Stomach smooth muscle (tissue), 2 donors: Measurements from ENCODE around the gene MPV17.
"Not testable (repeated sequence)": the region's sequence is repeated elsewhere in the genome, so short reads cannot be mapped to it uniquely, and the experiment has no call there.

Source experiments
- H3K27ac ChIP-seq: one replicate; pipeline ENCODE4 v1.7.0; 2013; ENCODE audit warnings: mild to moderate bottlenecking, low read length, inconsistent platforms
- H3K27me3 ChIP-seq, 2 donors: one replicate each; pipeline ENCODE4 v1.7.0; 2013; ENCODE audit warnings: low read length in 2 of 2; ENCODE audit not compliant: insufficient read depth in 2 of 2, control insufficient read depth in 1 of 2
- H3K36me3 ChIP-seq, 2 donors: one replicate each; pipeline ENCODE4 v1.7.0; 2013; ENCODE audit warnings: low read length in 2 of 2; ENCODE audit not compliant: control insufficient read depth in 2 of 2, insufficient read depth in 2 of 2
- H3K4me1 ChIP-seq: one replicate; pipeline ENCODE4 v1.7.0; 2013; ENCODE audit warnings: low read length; ENCODE audit not compliant: control insufficient read depth, insufficient read depth
- H3K4me3 ChIP-seq, 2 donors: one replicate each; pipeline ENCODE4 v1.7.0; 2013; ENCODE audit warnings: low read length in 2 of 2
- H3K9ac ChIP-seq, 2 donors: one replicate each; pipeline ENCODE4 v1.7.0; 2013; ENCODE audit warnings: low read length in 2 of 2, mild to moderate bottlenecking in 1 of 2
- H3K9me3 ChIP-seq, 2 donors: one replicate each; pipeline ENCODE4 v1.7.0; 2013; ENCODE audit warnings: low read length in 2 of 2; ENCODE audit not compliant: control insufficient read depth in 2 of 2
- donor health status: healthy.
- donor health status: Pancreatic carcinoma.

MPV17 gene

GRCh38 chr2:27275211-27276150 is 47.4 kb downstream of the MPV17 start, which contains the start of gene DNAJC5G:
TSS of gene DNAJC5G (plus strand) at chr2:27275433. CDS start at chr2:27276729, 1,296 bp downstream.
- H3K9me3 ChIP-seq = no peaks in the 10 kb centered on the region
- no peak within 1 kb of the TSS for H3K9ac ChIP-seq
- peaks cover 10 to 19% of the 10 kb centered on the region in 2 donors for H3K27me3 ChIP-seq
- H3K27ac ChIP-seq = no peak within 1 kb of the TSS
- H3K4me1 ChIP-seq = no peaks in the 10 kb centered on the region
- no peaks in the 10 kb centered on the region for H3K36me3 ChIP-seq
- no peak within 1 kb of the TSS for H3K4me3 ChIP-seq

DNA sequence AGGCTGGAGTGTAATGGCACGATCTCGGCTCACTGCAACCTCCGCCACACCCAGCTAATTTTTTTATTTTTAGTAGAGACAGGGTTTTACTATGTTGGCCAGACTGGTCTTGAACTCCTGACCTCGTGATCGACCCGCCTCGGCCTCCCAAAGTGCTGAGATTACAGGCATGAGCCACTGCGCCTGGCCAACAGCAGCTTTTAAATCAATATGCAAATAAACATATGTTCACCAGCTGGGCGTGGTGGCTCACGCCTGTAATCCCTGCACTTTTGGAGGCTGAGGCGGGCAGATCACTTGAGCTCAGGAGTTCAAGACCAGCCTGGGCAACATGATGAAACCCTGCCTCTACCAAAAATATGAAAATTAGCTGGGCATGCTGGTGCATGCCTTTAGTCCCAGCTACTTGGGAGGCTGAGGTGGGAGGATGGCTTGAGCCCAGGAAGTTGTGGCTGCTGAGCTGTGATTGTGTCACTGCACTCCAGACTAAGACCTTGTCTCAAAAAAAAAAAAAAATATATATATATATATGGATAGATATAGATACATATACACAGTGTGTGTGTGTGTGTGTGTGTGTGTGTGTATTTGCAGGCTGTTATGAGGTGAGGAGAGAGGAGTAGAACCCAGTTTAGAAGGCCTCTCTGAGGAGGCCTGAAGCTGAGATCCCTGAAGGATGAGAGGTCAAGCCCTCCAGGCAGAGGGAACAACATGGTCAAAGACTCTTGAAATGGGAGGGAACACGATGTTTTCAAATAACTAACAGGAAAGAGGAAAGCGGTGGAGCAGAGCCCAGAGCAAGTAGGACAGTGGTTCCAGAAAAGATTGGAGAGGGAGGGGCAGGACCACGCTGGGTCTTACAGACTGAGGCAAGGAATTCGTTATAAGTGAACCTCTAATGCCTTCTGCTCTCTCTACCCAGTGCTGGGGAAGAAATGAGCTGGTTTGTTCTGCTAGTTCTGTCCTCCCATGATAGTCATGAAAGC is 50.1 kb downstream of the MPV17 start:
- H3K36me3 ChIP-seq, H3K27ac ChIP-seq, H3K4me3 ChIP-seq, H3K9me3 ChIP-seq, H3K4me1 ChIP-seq, H3K9ac ChIP-seq: not testable (repeated sequence)
- H3K27me3 ChIP-seq = peaks cover 14 to 21% of the 10 kb centered on the region in 2 donors

DNA sequence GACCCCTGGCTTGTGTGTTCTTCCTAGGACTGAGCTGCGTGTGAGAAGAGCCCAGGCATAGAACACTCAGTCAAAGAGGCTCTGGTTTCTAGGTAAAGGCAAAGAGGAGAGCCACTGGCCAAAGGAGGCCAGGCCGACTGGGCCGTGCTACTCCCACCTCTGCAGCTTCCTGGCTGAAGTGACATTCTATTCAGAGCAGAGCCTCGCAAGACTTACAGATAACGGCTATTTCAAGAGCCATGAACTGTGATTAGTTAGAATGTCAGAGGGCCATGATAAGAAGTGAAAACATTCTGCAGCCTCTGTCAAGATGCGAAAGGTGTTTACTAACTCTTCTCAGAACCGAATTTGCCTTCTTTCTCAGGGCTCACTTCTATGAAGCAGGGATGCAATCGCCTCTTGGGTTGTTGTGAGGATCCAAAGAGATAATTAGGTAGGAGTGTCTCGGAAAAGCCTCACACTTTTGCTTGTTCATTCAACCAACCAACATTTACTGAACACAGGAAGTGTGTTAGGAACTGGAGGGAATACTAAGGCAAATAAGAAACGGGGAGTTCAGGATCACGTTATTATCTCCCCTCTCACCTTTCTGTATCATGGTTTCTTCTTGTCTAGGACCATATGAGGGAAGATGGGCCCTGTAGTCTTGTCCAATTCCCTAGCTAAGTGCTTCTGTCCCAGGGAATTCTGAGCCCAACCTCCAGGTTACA is 51.1 kb downstream of the MPV17 start:
- peaks cover 21 to 28% of the 10 kb centered on the region in 2 donors for H3K27me3 ChIP-seq
- no peak overlapping the region for H3K27ac ChIP-seq

GRCh38 chr2:27270670-27271069 is 52.2 kb downstream of the MPV17 start:
- Histone ChIP-seq H3K9me3 (no peaks in the 10 kb centered on the region), H3K4me1 (no peaks in the 10 kb centered on the region), H3K4me3 (no peak overlapping the region), H3K9ac (no peak overlapping the region), H3K27ac (no peak overlapping the region), H3K36me3 (no peaks in the 10 kb centered on the region), H3K27me3 (peaks cover 26 to 28% of the 10 kb centered on the region in 2 donors)

More for the DNA sequence above, 51.1 kb downstream of the MPV17 start:
- Histone ChIP-seq H3K9me3 (no peaks in the 10 kb centered on the region), H3K4me3 (no peak overlapping the region), H3K9ac (no peak overlapping the region), H3K4me1 (no peaks in the 10 kb centered on the region), H3K36me3 (no peaks in the 10 kb centered on the region)

DNA sequence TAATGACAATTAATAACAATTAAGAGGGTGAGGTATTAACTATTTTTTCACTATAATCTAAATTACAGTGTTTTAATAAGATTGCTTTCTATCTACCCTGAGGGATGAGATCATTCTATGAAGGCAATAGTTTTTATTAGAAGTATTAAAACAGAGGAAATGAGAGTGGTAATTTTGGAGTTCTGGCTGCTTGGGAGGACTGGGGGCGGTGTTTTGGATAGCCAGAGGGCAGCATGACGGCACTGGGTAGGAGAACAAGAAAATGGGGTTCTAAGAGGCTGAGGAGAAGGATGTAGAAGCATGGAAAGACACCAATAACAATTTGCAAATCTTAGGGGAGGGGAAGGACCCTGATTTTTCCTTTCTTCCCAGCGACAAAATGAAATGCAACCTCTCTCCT is 52.8 kb downstream of the MPV17 start:
- peaks cover under 1% of the 10 kb centered on the region for H3K4me1 ChIP-seq
- peaks cover 31% of the 10 kb centered on the region in 2 donors for H3K27me3 ChIP-seq
- H3K36me3 ChIP-seq = no peaks in the 10 kb centered on the region
- H3K9ac ChIP-seq = no peak overlapping the region
- no peaks in the 10 kb centered on the region for H3K9me3 ChIP-seq
- no peak overlapping the region for H3K27ac ChIP-seq
- no peak overlapping the region for H3K4me3 ChIP-seq

DNA sequence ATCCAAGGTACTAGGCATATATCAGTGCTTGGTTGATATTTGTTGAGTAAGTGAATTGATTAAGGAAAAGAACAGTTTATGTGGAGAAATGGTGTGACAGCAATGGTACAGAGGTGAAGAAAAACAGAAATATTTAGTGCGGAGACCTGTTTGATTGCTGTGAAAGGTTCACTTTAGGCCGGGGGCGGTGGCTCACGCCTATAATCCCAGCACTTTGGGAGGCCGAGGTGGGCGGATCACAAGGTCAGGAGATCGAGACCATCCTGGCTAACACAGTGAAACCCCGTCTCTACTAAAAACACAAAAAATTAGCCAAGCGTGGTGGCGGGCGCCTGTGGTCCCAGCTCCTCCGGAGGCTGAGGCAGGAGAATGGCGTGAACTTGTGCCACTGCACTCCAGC is 54.6 kb downstream of the MPV17 start:
- H3K36me3 ChIP-seq, H3K9me3 ChIP-seq, H3K27ac ChIP-seq, H3K9ac ChIP-seq, H3K4me3 ChIP-seq: not testable (repeated sequence)
- Histone ChIP-seq H3K27me3 (peaks cover 44 to 49% of the 10 kb centered on the region in 2 donors), H3K4me1 (peaks cover 19% of the 10 kb centered on the region)

GRCh38 chr2:27265536-27265870 is 57.4 kb downstream of the MPV17 start:
- Histone ChIP-seq H3K36me3 (no peaks in the 10 kb centered on the region), H3K4me3 (no peak overlapping the region), H3K27ac (no peak overlapping the region), H3K9ac (no peak overlapping the region), H3K4me1 (peaks cover 36% of the 10 kb centered on the region), H3K27me3 (peaks cover 53 to 68% of the 10 kb centered on the region in 2 donors), H3K9me3 (no peaks in the 10 kb centered on the region)

DNA sequence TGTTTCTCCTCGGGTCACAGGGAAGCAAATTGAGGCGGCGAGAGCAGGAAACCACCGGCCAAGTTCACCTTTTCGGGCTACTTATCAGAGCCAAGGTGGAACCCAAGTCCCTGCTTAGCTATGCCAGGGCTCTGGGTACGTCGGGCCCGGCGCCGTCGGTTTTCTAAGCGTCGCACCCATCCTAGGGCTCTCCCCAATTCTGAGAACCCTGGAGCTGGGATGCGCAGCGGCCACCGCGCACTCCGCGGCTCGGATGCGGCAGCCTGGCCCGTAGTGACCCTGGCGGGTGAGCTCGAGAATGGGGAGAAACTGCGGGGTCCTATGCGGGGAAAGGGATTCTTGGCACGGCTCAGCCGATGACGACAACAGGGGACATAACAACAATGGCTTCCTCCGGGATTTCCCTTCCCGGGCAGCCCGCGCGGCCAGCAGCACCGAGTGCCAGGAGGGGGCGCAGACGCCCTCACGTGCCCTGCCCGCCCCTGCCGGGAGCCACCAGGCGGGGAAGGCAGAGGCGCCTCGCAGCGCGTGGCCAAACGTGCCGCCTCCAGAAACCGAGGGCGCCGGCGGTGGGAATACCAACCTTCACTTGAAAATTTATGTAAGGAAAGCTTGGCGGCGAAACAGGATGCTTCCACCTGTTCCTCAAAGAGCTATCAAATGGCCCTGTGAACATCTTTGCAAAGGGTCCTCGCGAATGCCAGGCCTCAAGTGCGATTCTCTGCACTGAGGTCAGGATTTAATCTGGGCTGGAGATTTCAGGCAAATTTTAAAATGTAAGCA is 58.0 kb downstream of the MPV17 start:
- Histone ChIP-seq H3K4me3 (peak overlapping the region; percentile 34 to 59), H3K27me3 (peaks cover 59 to 72% of the 10 kb centered on the region in 2 donors), H3K36me3 (no peaks in the 10 kb centered on the region), H3K27ac (no peak overlapping the region), H3K9me3 (no peaks in the 10 kb centered on the region), H3K4me1 (peaks cover 36% of the 10 kb centered on the region), H3K9ac (no peak overlapping the region)

GRCh38 chr2:27264253-27264752 is 58.6 kb downstream of the MPV17 start:
- Histone ChIP-seq H3K27ac (no peak overlapping the region), H3K4me3 (peak overlapping the region; percentile 34 to 60), H3K4me1 (peaks cover 36% of the 10 kb centered on the region), H3K9ac (no peak overlapping the region), H3K9me3 (no peaks in the 10 kb centered on the region), H3K27me3 (peaks cover 62 to 76% of the 10 kb centered on the region in 2 donors), H3K36me3 (no peaks in the 10 kb centered on the region)
